Ramos (cell line): ENCODE data around the gene PPARGC1A.

Source experiments
- in situ Hi-C: fragments of 300-500 bp; cut with MboI; formaldehyde crosslinking; loops from one replicate; pipeline ENCODE4 v1.14.3; 2022; ENCODE audit warnings: low sequenced_read_pairs; ENCODE audit not compliant: unreplicated experiment

PPARGC1A gene

GRCh38 chr4:23882976-23883531 is 6.8 kb downstream of the PPARGC1A start:
- in situ Hi-C loops = no loop called here

GRCh38 chr4:23881674-23882337 is 8.0 kb downstream of the PPARGC1A start:
- in situ Hi-C loops = no loop called here

GRCh38 chr4:23881052-23881501 is 8.8 kb downstream of the PPARGC1A start:
- in situ Hi-C loops = no loop called here

- in situ Hi-C loops = no loop called here
Measured at GRCh38 chr4:23878912-23879732, 10.7 kb downstream of the PPARGC1A start.

- in situ Hi-C loops = no loop called here
Measured at GRCh38 chr4:23878246-23878891, 11.5 kb downstream of the PPARGC1A start.

- in situ Hi-C loops = no loop called here
Measured at GRCh38 chr4:23877758-23878229, 12.1 kb downstream of the PPARGC1A start.

- in situ Hi-C loops = no loop called here
Measured at GRCh38 chr4:23876418-23877089, 13.3 kb downstream of the PPARGC1A start.

GRCh38 chr4:23875317-23875716 is 14.5 kb downstream of the PPARGC1A start:
- in situ Hi-C loops = no loop called here

- in situ Hi-C loops = no loop called here
Measured at GRCh38 chr4:23874536-23874901, 15.3 kb downstream of the PPARGC1A start.

- in situ Hi-C loops = no loop called here
Measured at GRCh38 chr4:23873717-23874535, 15.9 kb downstream of the PPARGC1A start.

GRCh38 chr4:23871426-23871825 is 18.4 kb downstream of the PPARGC1A start:
- in situ Hi-C loops = no loop called here

GRCh38 chr4:23866450-23867075 is 23.3 kb downstream of the PPARGC1A start:
- in situ Hi-C loops = no loop called here

GRCh38 chr4:23861897-23862296 is 27.9 kb downstream of the PPARGC1A start:
- in situ Hi-C loops = no loop called here

- in situ Hi-C loops = no loop called here
Measured at GRCh38 chr4:23860919-23861318, 28.9 kb downstream of the PPARGC1A start.

GRCh38 chr4:23857367-23857959 is 32.4 kb downstream of the PPARGC1A start:
- in situ Hi-C loops = no loop called here

GRCh38 chr4:23856630-23857029 is 33.2 kb downstream of the PPARGC1A start:
- in situ Hi-C loops = no loop called here

- in situ Hi-C loops = no loop called here
Measured at GRCh38 chr4:23855912-23856605, 33.8 kb downstream of the PPARGC1A start.
